ENCODE results near the gene ZNF234.

ZNF234 gene

DNA sequence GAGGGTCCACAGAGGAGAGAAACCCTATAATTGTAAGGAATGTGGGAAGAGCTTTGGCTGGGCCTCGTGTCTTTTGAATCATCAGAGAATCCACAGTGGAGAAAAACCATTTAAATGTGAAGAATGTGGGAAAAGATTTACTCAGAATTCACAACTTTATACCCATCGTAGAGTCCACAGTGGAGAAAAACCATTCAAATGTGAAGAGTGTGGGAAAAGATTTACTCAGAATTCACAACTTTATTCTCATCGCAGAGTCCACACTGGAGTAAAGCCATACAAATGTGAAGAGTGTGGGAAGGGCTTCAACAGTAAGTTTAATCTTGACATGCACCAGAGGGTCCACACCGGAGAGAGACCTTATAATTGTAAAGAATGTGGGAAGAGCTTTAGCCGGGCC is 9.4 kb upstream of the ZNF234 start:
- TF ChIP-seq POLR2AphosphoS5 (IDR thresholded peaks at IDR 0.05; ENCODE audit: low read depth, low read length): no peak
- no peak for TF ChIP-seq TAF1 (IDR thresholded peaks at IDR 0.05; ENCODE audit: borderline replicate concordance, insufficient read depth, low read length)
- no peak for TF ChIP-seq FOXP2 (optimal IDR thresholded peaks at IDR 0.05; ENCODE audit: borderline replicate concordance, extremely low read depth, extremely low read length, insufficient read depth)
- TF ChIP-seq, protein P1, sequence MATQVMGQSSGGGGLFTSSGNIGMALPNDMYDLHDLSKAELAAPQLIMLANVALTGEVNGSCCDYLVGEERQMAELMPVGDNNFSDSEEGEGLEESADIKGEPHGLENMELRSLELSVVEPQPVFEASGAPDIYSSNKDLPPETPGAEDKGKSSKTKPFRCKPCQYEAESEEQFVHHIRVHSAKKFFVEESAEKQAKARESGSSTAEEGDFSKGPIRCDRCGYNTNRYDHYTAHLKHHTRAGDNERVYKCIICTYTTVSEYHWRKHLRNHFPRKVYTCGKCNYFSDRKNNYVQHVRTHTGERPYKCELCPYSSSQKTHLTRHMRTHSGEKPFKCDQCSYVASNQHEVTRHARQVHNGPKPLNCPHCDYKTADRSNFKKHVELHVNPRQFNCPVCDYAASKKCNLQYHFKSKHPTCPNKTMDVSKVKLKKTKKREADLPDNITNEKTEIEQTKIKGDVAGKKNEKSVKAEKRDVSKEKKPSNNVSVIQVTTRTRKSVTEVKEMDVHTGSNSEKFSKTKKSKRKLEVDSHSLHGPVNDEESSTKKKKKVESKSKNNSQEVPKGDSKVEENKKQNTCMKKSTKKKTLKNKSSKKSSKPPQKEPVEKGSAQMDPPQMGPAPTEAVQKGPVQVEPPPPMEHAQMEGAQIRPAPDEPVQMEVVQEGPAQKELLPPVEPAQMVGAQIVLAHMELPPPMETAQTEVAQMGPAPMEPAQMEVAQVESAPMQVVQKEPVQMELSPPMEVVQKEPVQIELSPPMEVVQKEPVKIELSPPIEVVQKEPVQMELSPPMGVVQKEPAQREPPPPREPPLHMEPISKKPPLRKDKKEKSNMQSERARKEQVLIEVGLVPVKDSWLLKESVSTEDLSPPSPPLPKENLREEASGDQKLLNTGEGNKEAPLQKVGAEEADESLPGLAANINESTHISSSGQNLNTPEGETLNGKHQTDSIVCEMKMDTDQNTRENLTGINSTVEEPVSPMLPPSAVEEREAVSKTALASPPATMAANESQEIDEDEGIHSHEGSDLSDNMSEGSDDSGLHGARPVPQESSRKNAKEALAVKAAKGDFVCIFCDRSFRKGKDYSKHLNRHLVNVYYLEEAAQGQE (IDR thresholded peaks at IDR 0.05; ENCODE audit: insufficient read depth in 1 of 2, low read depth in 2 of 2, low read length in 2 of 2): no peak
- TF ChIP-seq SIN3A (IDR thresholded peaks at IDR 0.05; ENCODE audit: borderline replicate concordance, insufficient read depth, low read length): no peak

DNA sequence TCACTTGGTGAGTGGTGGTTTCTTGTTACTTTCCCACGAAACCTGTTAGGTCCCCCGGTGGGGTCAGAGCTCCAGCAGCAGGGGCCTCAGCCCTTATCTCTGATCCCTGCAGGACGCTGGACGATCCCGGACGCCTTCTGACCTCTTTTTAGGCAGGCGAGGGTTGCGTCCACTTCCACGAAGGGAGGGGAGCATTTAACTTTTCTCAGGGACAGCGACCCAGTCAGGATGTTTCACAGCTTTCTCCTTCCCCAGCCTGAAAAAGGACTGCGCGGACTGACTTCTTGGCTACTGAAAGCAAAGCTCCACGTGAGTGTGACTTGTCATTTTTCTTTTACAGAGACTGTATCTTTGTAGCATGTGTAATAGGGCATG is 692 bp downstream of the ZNF234 start:
- TF ChIP-seq POLR2AphosphoS5 (IDR thresholded peaks at IDR 0.05; ENCODE audit: low read depth, low read length) (no peak), SIN3A (IDR thresholded peaks at IDR 0.05; ENCODE audit: borderline replicate concordance, insufficient read depth, low read length) (no peak; the same call in 1 of the 2 replicates), FOXP2 (optimal IDR thresholded peaks at IDR 0.05; ENCODE audit: borderline replicate concordance, extremely low read depth, extremely low read length, insufficient read depth) (no peak), TAF1 (IDR thresholded peaks at IDR 0.05; ENCODE audit: borderline replicate concordance, insufficient read depth, low read length) (no peak)
- TF ChIP-seq, protein P1 (IDR thresholded peaks at IDR 0.05; ENCODE audit: insufficient read depth in 1 of 2, low read depth in 2 of 2, low read length in 2 of 2): no peak

DNA sequence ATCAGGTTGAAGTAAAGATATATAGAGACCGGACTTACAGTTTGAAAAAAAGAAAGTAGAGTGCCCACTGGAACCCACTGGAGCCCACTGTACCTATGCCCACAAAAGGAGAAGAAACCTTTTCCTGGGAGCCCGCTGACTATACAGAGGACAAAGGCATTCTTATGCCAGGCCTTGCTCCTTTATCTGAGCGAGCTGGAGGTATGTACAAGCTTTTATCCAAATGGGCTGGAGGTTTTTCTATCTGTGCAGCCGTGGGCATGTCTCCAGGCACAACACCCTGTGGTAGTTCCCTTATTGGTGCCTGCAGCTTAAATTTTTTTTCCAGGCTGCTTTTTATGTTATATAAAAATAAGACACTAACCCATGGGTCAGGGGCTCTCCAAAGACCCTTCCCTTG is 8.4 kb downstream of the ZNF234 start:
- TF ChIP-seq POLR2AphosphoS5 (IDR thresholded peaks at IDR 0.05; ENCODE audit: low read depth, low read length) (no peak), SIN3A (IDR thresholded peaks at IDR 0.05; ENCODE audit: borderline replicate concordance, insufficient read depth, low read length) (no peak), FOXP2 (optimal IDR thresholded peaks at IDR 0.05; ENCODE audit: borderline replicate concordance, extremely low read depth, extremely low read length, insufficient read depth) (no peak), TAF1 (IDR thresholded peaks at IDR 0.05; ENCODE audit: borderline replicate concordance, insufficient read depth, low read length) (no peak)
- TF ChIP-seq, protein P1 (IDR thresholded peaks at IDR 0.05; ENCODE audit: insufficient read depth in 1 of 2, low read depth in 2 of 2, low read length in 2 of 2): no peak

DNA sequence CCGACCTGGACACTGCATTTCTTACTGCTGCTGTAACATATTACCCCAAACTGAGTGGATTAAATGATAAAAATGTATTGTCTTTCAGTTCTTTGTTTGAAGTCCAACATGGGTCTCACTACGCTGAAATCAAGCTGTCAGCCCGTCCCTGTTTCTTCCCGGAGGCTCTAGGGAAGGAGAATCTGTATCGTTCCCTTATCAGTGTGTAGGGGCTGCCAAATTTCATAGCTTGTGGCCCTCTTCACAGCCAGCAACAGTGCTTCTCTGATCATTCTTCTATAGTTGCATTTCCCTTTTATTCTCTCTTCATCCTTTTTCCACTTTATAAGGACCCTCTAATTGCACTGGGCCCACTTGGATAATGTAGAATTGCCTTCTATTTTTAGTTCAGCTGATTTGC is 10.1 kb downstream of the ZNF234 start:
- TF ChIP-seq TAF1 (IDR thresholded peaks at IDR 0.05; ENCODE audit: borderline replicate concordance, insufficient read depth, low read length) (no peak), FOXP2 (optimal IDR thresholded peaks at IDR 0.05; ENCODE audit: borderline replicate concordance, extremely low read depth, extremely low read length, insufficient read depth) (no peak), POLR2AphosphoS5 (IDR thresholded peaks at IDR 0.05; ENCODE audit: low read depth, low read length) (no peak), SIN3A (IDR thresholded peaks at IDR 0.05; ENCODE audit: borderline replicate concordance, insufficient read depth, low read length) (no peak)
- TF ChIP-seq, protein P1 (IDR thresholded peaks at IDR 0.05; ENCODE audit: insufficient read depth in 1 of 2, low read depth in 2 of 2, low read length in 2 of 2): no peak

DNA sequence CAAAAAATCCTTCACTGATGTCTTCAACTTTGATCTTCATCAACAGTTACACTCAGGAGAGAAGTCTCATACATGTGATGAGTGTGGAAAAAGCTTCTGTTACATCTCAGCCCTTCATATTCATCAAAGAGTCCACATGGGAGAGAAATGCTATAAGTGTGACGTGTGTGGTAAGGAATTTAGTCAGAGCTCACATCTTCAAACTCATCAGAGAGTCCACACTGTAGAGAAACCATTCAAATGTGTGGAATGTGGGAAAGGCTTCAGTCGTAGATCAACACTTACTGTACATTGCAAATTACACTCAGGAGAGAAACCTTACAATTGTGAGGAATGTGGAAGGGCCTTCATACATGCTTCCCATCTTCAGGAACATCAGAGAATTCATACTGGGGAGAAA is 15.1 kb downstream of the ZNF234 start:
- TF ChIP-seq, protein P1 (IDR thresholded peaks at IDR 0.05; ENCODE audit: insufficient read depth in 1 of 2, low read depth in 2 of 2, low read length in 2 of 2): no peak
- TF ChIP-seq FOXP2 (optimal IDR thresholded peaks at IDR 0.05; ENCODE audit: borderline replicate concordance, extremely low read depth, extremely low read length, insufficient read depth): no peak
- no peak for TF ChIP-seq TAF1 (IDR thresholded peaks at IDR 0.05; ENCODE audit: borderline replicate concordance, insufficient read depth, low read length)
- no peak for TF ChIP-seq POLR2AphosphoS5 (IDR thresholded peaks at IDR 0.05; ENCODE audit: low read depth, low read length)
- no peak for TF ChIP-seq SIN3A (IDR thresholded peaks at IDR 0.05; ENCODE audit: borderline replicate concordance, insufficient read depth, low read length)

All from PFSK-1 (cell line).